Neutrophil (primary cell): ENCODE measurements around the gene RBM34.
A peak's percentile ranks its signal among the peaks of the same experiment; 100 is the strongest.
"Not testable (repeated sequence)": the region's sequence is repeated elsewhere in the genome, so short reads cannot be mapped to it uniquely, and the experiment has no call there.

Experiments used
- H3K27ac ChIP-seq: fragments of 200-600 bp; sonication (generic); 2 replicates; pipeline ENCODE4 v1.5.1; 2016; ENCODE audit warnings: mild to moderate bottlenecking, moderate library complexity
- H3K27me3 ChIP-seq: fragments of 200-600 bp; sonication (generic); 2 replicates; pipeline ENCODE4 v1.6.0; 2016; ENCODE audit warnings: mild to moderate bottlenecking
- H3K36me3 ChIP-seq: fragments of 200-600 bp; sonication (generic); 2 replicates; pipeline ENCODE4 v1.5.1; 2017
- H3K4me1 ChIP-seq, 2 experiments: fragments of 200-600 bp in 1 of 2; sonication (generic) in 1 of 2; 1 replicate in 1 of 2; 2 replicates in 1 of 2; pipeline versions ENCODE4 v1.5.1 to v1.6.1; 2013 to 2016; ENCODE audit warnings: low read depth in 1 of 2, low read length in 1 of 2, mild to moderate bottlenecking in 1 of 2, moderate library complexity in 1 of 2; ENCODE audit not compliant: control insufficient read depth in 1 of 2, insufficient read depth in 1 of 2
- H3K4me3 ChIP-seq, 2 experiments: fragments of 200-600 bp in 1 of 2; sonication (generic) in 1 of 2; 1 replicate in 1 of 2; 2 replicates in 1 of 2; pipeline ENCODE4 v1.5.1; 2013 to 2016; ENCODE audit warnings: low read depth in 1 of 2, low read length in 1 of 2, mild to moderate bottlenecking in 1 of 2, moderate library complexity in 1 of 2
- H3K9me3 ChIP-seq: fragments of 200-600 bp; sonication (generic); 2 replicates; pipeline ENCODE4 v1.5.1; 2016
- TF ChIP-seq, protein P1 (sequence below): fragments of 200-600 bp; sonication (generic); IDR thresholded peaks from 2 replicates; pipeline ENCODE4 v1.5.1; 2016; ENCODE audit warnings: antibody characterized with exemption

The RBM34 gene

DNA sequence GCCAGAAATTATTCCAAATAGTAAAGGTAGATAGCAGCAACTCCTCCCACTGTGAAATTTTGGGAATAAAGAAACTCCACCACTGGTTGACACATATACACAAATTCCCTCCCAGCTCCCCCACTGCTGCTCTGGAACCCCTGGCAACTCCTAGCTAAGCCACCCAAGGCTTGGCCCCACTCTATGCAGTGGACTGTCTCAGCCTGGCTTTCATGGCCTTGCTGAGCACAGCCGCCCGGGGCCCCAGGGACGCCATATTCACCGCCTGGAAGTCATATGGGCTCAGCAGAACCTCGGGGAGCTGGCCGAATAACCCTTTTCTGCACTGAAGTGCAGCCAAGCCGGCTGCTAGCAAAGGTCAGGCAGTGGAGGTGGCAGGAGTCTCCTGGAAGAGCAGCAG lies 15.4 kb upstream of the RBM34 start:
- H3K36me3 ChIP-seq = peaks cover 81% of the 10 kb centered on the region
- TF ChIP-seq, protein P1, sequence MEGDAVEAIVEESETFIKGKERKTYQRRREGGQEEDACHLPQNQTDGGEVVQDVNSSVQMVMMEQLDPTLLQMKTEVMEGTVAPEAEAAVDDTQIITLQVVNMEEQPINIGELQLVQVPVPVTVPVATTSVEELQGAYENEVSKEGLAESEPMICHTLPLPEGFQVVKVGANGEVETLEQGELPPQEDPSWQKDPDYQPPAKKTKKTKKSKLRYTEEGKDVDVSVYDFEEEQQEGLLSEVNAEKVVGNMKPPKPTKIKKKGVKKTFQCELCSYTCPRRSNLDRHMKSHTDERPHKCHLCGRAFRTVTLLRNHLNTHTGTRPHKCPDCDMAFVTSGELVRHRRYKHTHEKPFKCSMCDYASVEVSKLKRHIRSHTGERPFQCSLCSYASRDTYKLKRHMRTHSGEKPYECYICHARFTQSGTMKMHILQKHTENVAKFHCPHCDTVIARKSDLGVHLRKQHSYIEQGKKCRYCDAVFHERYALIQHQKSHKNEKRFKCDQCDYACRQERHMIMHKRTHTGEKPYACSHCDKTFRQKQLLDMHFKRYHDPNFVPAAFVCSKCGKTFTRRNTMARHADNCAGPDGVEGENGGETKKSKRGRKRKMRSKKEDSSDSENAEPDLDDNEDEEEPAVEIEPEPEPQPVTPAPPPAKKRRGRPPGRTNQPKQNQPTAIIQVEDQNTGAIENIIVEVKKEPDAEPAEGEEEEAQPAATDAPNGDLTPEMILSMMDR = no peak

DNA sequence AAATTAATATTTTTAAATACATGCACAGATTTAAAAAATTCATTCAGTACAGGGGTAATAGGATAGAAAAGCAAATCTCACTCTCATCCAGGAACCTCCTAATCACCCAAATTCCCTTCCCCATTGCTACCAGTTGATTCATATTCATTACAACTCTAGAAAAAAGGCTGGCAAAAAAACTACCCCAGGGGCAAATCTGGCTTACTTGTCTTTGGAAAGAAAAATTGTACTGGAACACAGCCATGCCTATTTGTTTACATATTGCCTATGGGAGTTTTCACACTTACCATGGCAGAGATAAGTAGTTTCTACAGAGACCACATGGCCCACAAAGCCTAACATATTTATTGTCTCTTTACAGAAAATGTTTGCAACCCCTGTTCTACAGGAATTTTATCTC lies 8.9 kb upstream of the RBM34 start:
- no peaks in the 10 kb centered on the region for H3K4me1 ChIP-seq
- H3K27me3 ChIP-seq = no peaks in the 10 kb centered on the region
- no peaks in the 10 kb centered on the region for H3K9me3 ChIP-seq
- H3K27ac ChIP-seq = no peak overlapping the region
- H3K4me3 ChIP-seq = no peak overlapping the region
- TF ChIP-seq, protein P1 = no peak
- peaks cover 76% of the 10 kb centered on the region for H3K36me3 ChIP-seq

More for the DNA sequence above, 15.4 kb upstream of the RBM34 start:
- H3K9me3 ChIP-seq = no peaks in the 10 kb centered on the region
- no peak overlapping the region for H3K4me3 ChIP-seq
- H3K27ac ChIP-seq = no peak overlapping the region
- no peaks in the 10 kb centered on the region for H3K4me1 ChIP-seq
- no peaks in the 10 kb centered on the region for H3K27me3 ChIP-seq

DNA sequence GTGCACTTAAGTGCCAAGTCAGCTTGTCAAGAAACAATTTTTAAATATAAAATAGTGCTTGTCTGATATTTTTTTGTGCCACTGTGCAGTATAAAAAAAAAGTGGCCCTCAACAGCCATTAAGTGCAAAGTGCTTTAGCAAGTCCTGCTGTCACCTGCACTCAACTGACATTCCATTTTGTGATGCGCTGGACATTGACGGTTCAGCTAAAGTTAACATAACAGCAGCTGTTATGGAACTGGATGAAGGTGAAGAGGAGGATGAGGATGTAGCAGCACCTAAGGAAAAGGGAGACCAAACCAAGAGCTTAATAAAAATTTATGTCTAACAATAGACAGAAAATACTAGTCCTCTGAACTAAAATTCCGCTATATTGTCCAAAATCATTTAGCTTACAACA lies 7.3 kb upstream of the RBM34 start:
- H3K9me3 ChIP-seq = no peaks in the 10 kb centered on the region
- no peaks in the 10 kb centered on the region for H3K27me3 ChIP-seq
- H3K27ac ChIP-seq = no peak overlapping the region
- H3K4me1 ChIP-seq = no peaks in the 10 kb centered on the region
- TF ChIP-seq, protein P1 = no peak
- H3K36me3 ChIP-seq = peaks cover 63% of the 10 kb centered on the region
- no peak overlapping the region for H3K4me3 ChIP-seq

DNA sequence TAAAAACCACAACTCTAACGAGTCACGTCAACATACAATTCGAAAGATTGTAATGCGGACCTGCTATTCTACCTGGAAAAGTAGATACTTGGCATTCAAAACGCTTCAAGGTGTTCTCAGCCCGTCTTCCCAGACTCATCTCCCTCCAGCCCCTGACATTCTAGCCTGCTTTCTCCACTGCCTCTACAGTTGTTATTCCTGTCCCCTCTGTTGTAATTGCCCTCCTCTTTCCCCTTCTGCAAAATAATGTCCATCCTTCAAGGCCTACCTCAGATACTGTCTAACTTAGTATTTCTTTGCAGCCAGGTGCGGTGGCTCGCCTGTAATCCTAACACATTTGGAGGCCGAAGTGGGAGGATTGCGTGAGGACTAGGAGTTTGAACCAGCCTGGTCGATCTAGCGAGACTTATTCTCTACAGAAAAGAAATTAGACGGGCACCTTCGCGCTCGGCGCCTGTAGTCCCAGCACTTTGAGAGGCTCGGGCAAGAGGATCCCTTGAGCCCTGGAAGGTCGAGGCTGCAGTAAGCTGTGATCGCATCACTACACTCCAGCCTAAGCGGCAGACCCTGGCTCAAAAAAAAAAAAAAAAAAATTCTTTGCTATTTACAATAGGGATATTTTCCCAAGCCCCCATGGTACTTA lies 756 bp upstream of the RBM34 start:
- Histone ChIP-seq H3K27ac (peak overlapping the region; percentile 89), H3K4me1 (peaks cover 16 to 18% of the 10 kb centered on the region in 2 experiments), H3K9me3 (no peaks in the 10 kb centered on the region), H3K4me3 (peak overlapping the region; percentile 84), H3K36me3 (peaks cover 13% of the 10 kb centered on the region), H3K27me3 (no peaks in the 10 kb centered on the region)
- TF ChIP-seq, protein P1 = no peak

DNA sequence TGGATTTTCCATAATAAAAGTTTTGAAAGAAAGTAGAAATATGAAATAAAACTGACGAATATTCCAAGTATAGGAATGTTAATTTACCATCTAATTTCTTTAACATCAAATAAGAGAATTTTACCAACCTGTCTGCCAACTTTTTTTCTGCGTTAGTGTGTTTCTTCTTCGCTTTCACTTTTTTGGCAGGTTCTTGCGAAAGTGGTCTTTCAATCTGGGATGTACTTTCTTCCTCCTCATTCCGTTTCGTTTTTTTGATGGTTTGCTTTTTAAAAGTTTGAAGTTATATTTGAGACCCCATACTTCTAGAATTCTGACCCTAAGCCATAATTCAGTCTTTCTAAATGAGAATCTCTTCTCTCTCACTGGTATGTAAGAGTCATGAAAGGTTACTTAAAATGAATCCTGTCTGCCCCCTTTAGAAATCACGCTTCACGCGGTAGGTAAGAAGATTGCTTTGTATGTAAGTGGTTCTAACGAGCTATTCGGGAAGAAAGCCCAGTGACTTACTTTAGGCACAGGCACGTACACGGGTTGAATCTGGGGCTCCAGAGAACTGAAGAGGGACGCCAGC lies 580 bp downstream of the RBM34 start:
- Histone ChIP-seq H3K4me3 (peak overlapping the region; percentile 84), H3K27me3 (no peaks in the 10 kb centered on the region), H3K27ac (peak overlapping the region; percentile 89), H3K9me3 (no peaks in the 10 kb centered on the region), H3K36me3 (peaks cover 21% of the 10 kb centered on the region), H3K4me1 (peaks cover 16 to 18% of the 10 kb centered on the region in 2 experiments)
- TF ChIP-seq, protein P1 = no peak

DNA sequence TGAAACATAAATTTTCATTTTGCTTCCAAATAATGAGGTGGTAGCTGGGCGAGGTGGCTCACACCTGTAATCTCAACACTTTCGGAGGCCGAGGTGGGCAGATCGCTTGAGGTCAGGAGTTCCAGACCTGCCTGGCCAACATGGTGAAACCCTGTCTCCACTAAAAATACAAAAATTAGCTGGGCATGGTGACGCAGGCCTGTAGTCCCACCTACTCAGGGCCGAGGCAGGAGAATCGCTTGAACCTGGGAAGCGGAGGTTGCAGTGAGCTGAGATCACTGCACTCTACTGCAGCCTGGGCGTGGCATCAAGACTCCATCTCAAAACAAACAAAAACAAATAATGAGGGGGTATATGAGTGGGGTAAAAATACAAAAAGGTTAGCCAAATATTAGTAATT lies 1.1 kb downstream of the RBM34 start:
- Histone ChIP-seq H3K4me1 (peaks cover 16 to 18% of the 10 kb centered on the region in 2 experiments), H3K36me3 (peaks cover 21% of the 10 kb centered on the region), H3K27ac (peak overlapping the region; percentile 89), H3K4me3 (peak overlapping the region; percentile 84)
- H3K27me3 ChIP-seq, H3K9me3 ChIP-seq: not testable (repeated sequence)

DNA sequence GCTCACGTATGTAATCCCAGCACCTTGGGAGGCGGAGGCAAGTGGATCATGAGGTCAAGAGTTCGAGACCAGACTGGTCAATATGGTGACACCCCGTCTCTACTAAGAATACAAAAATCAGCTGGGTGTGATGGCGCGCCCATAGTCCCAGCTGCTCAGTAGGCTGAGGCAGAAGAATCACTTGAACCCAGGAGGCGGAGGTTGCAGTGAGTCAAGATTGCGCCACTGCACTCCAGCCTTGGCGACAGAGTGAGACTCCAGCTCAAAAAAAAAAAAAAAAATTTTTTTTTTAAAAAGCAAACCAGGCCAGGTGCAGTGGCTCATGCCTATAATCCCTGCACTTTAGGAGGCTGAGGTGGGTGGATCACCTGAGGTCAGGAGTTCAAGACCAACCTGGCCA lies 1.8 kb downstream of the RBM34 start:
- peaks cover 16 to 18% of the 10 kb centered on the region in 2 experiments for H3K4me1 ChIP-seq
- peaks cover 21% of the 10 kb centered on the region for H3K36me3 ChIP-seq
- not testable (repeated sequence) for H3K9me3 ChIP-seq, H3K27me3 ChIP-seq, H3K4me3 ChIP-seq, H3K27ac ChIP-seq
